Measurements from ENCODE around the gene KIRREL2. TPM values are rescaled to one million over a fixed set of nuclear protein-coding genes. Genes with fewer than 3 reads are reported as not detected.

KIRREL2 gene
- total RNA-seq, 2 donors from 2014 or later: 0.51 TPM; not detected in 1

- no peak overlapping the region for H3K27ac ChIP-seq
- no peak for DNase-seq (ENCODE audit: low spot score)
- no peaks in the 10 kb centered on the region for H3K4me1 ChIP-seq
Measured at GRCh38 chr19:35911790-35912189, 55.1 kb downstream of the KIRREL2 start.

GRCh38 chr19:35913589-35913988, 56.9 kb downstream of the KIRREL2 start:
- Histone ChIP-seq H3K4me1 (no peaks in the 10 kb centered on the region), H3K36me3 (no peaks in the 10 kb centered on the region), H3K9me3 (no peaks in the 10 kb centered on the region), H3K4me3 (no peak overlapping the region), H3K27ac (no peak overlapping the region), H3K27me3 (no peaks in the 10 kb centered on the region)
- TF ChIP-seq CTCF (IDR thresholded peaks at IDR 0.05): no peak
- DNase-seq (ENCODE audit: low spot score): no peak

More at GRCh38 chr19:35911790-35912189, 55.1 kb downstream of the KIRREL2 start:
- H3K36me3 ChIP-seq: no peaks in the 10 kb centered on the region
- H3K4me3 ChIP-seq: no peak overlapping the region
- no peaks in the 10 kb centered on the region for H3K27me3 ChIP-seq
- H3K9me3 ChIP-seq: no peaks in the 10 kb centered on the region
- TF ChIP-seq CTCF (IDR thresholded peaks at IDR 0.05): no peak

- Histone ChIP-seq H3K27ac (no peak overlapping the region), H3K4me3 (no peak overlapping the region), H3K27me3 (no peaks in the 10 kb centered on the region), H3K9me3 (no peaks in the 10 kb centered on the region), H3K4me1 (no peaks in the 10 kb centered on the region), H3K36me3 (no peaks in the 10 kb centered on the region)
- TF ChIP-seq CTCF (IDR thresholded peaks at IDR 0.05): no peak
- no peak for DNase-seq (ENCODE audit: low spot score)
Measured at GRCh38 chr19:35915443-35915842, 58.7 kb downstream of the KIRREL2 start.

Other genes starting within 250 kb of the KIRREL2 start
- gene HAUS5, start 244.2 kb upstream of the KIRREL2 start, total RNA-seq: 1 to 10 TPM; 2.2 to 3.9 TPM
- gene RBM42, start 227.9 kb upstream of the KIRREL2 start, total RNA-seq: 10 to 100 TPM; 40.4 to 52.4 TPM
- gene ETV2, start 215.2 kb upstream of the KIRREL2 start, total RNA-seq: 1 to 10 TPM in 1 of 2 donors, not detected in 1; 1.2 TPM
- gene COX6B1, start 208.6 kb upstream of the KIRREL2 start, total RNA-seq: 1,000 to 10,000 TPM; 1,397 to 1,663 TPM
- gene UPK1A, start 190.4 kb upstream of the KIRREL2 start, total RNA-seq: not detected
- not detected for gene ZBTB32, start 152.4 kb upstream of the KIRREL2 start, total RNA-seq
- gene KMT2B, start 138.9 kb upstream of the KIRREL2 start, total RNA-seq: 10 to 100 TPM; 11.9 to 12.9 TPM
- gene IGFLR1, start 114.5 kb upstream of the KIRREL2 start, total RNA-seq: 1 to 10 TPM; 1.8 to 6.4 TPM
- gene U2AF1L4, start 111.5 kb upstream of the KIRREL2 start, total RNA-seq: 10 to 100 TPM; 19.9 to 33.1 TPM
- 10 to 100 TPM; 26.1 to 35.0 TPM for gene PSENEN, start 111.3 kb upstream of the KIRREL2 start, total RNA-seq
- 10 to 100 TPM in 1 of 2 donors, 1 to 10 TPM in 1; 8.9 to 13.6 TPM for gene LIN37, start 108.3 kb upstream of the KIRREL2 start, total RNA-seq
- gene HSPB6, start 99.9 kb upstream of the KIRREL2 start, total RNA-seq: 100 to 1,000 TPM in 1 of 2 donors, 10 to 100 TPM in 1; 98.4 to 104 TPM
- gene PROSER3, start 98.7 kb upstream of the KIRREL2 start, total RNA-seq: 1 to 10 TPM; 7.2 TPM
- gene ARHGAP33, start 81.3 kb upstream of the KIRREL2 start, total RNA-seq: 1 to 10 TPM; 1.3 to 1.4 TPM
- gene PRODH2, start 44.1 kb upstream of the KIRREL2 start, total RNA-seq: not detected
- not detected for gene NPHS1, start 4.4 kb upstream of the KIRREL2 start, total RNA-seq
- gene APLP1, start 11.7 kb downstream of the KIRREL2 start, total RNA-seq: 10 to 100 TPM; 17.5 to 33.6 TPM
- 1 to 10 TPM; 1.3 to 2.1 TPM for gene NFKBID, start 43.6 kb downstream of the KIRREL2 start, total RNA-seq
- 1 to 10 TPM in 1 of 2 donors, not detected in 1; 3.3 TPM for gene HCST, start 45.6 kb downstream of the KIRREL2 start, total RNA-seq
- gene TYROBP, start 51.4 kb downstream of the KIRREL2 start, total RNA-seq: 10 to 100 TPM; 26.1 to 85.4 TPM
- 10 to 100 TPM; 10.5 to 13.1 TPM for gene LRFN3, start 79.5 kb downstream of the KIRREL2 start, total RNA-seq
- gene SDHAF1, start 138.3 kb downstream of the KIRREL2 start, total RNA-seq: 10 to 100 TPM; 30.8 to 34.9 TPM
- not detected for gene SYNE4, start 151.9 kb downstream of the KIRREL2 start, total RNA-seq
- gene ALKBH6, start 157.3 kb downstream of the KIRREL2 start, total RNA-seq: 10 to 100 TPM; 16.2 to 16.5 TPM
- 10 to 100 TPM in 1 of 2 donors, 1 to 10 TPM in 1; 5.1 to 10.7 TPM for gene CLIP3, start 176.0 kb downstream of the KIRREL2 start, total RNA-seq
- gene THAP8, start 197.4 kb downstream of the KIRREL2 start, total RNA-seq: 10 to 100 TPM in 1 of 2 donors, 1 to 10 TPM in 1; 5.7 to 11.6 TPM
- gene WDR62, start 198.0 kb downstream of the KIRREL2 start, total RNA-seq: 10 to 100 TPM in 1 of 2 donors, under 1 TPM in 1; 0.75 to 10.6 TPM

Data from right atrium auricular region (tissue), 2 donors.